CD4-positive, alpha-beta T cell (primary cell): ENCODE data around the gene CCDC110. TPM values are rescaled to one million over a fixed set of nuclear protein-coding genes. Genes with fewer than 3 reads are reported as not detected.

Source experiments
- ATAC-seq: fragments of 200-7000 bp; cut with Tn5 transposase; one replicate; pipeline ENCODE4 v1.10.0; 2022; ENCODE audit warnings: mild to moderate bottlenecking; ENCODE audit not compliant: poor library complexity
- CTCF ChIA-PET: fragments of 350-600 bp; sonication (Branson Sonifier 250); formaldehyde crosslinking; loops from one replicate; lab custom pipeline; 2021; ENCODE audit warnings: antibody characterized with exemption, inconsistent platforms; lab: Charles Lee
- POLR2A ChIA-PET: fragments of 350-600 bp; sonication (Branson Sonifier 250); formaldehyde crosslinking; loops from one replicate; lab custom pipeline; 2021; ENCODE audit warnings: antibody characterized with exemption, inconsistent platforms; lab: Charles Lee
- DNase-seq, 14 experiments: peaks; one replicate each; pipeline ENCODE4 v3.0.0-alpha.2; 2013 to 2020; ENCODE audit warnings: mixed read lengths in 2 of 14
- H3K27ac ChIP-seq, 2 donors: one replicate each; pipeline versions ENCODE4 v1.5.1 to v1.7.0; 2013; ENCODE audit warnings: low read length in 2 of 2, low read depth in 1 of 2, mild to moderate bottlenecking in 1 of 2
- H3K27me3 ChIP-seq, 2 experiments: 1 replicate in 1 of 2; 2 replicates in 1 of 2; pipeline versions ENCODE4 v1.6.1 to v1.7.0; 2013; ENCODE audit warnings: low read length in 2 of 2, control low read depth in 1 of 2, mild to moderate bottlenecking in 1 of 2, moderate library complexity in 1 of 2; ENCODE audit not compliant: insufficient read depth in 2 of 2, control insufficient read depth in 1 of 2
- H3K36me3 ChIP-seq: one replicate; pipeline ENCODE4 v1.6.1; 2013; ENCODE audit warnings: low read length, control low read depth; ENCODE audit not compliant: insufficient read depth
- H3K4me1 ChIP-seq: one replicate; pipeline ENCODE4 v1.6.1; 2013; ENCODE audit warnings: low read length, control low read depth; ENCODE audit not compliant: insufficient read depth
- H3K4me3 ChIP-seq: one replicate; pipeline ENCODE4 v1.5.1; 2013; ENCODE audit warnings: mild to moderate bottlenecking, low read length, moderate library complexity
- H3K9me3 ChIP-seq, 2 experiments: 1 replicate in 1 of 2; 2 replicates in 1 of 2; pipeline versions ENCODE4 v1.6.1 to v1.7.0; 2013; ENCODE audit warnings: low read length in 2 of 2, mild to moderate bottlenecking in 2 of 2, control low read depth in 1 of 2, moderate library complexity in 1 of 2; ENCODE audit not compliant: control insufficient read depth in 1 of 2, insufficient read depth in 1 of 2
- H3K27ac Mint-ChIP-seq: one replicate; pipeline ENCODE4 v1.8.0; 2020; ENCODE audit warnings: mixed read lengths
- H3K27me3 Mint-ChIP-seq: one replicate; pipeline ENCODE4 v1.8.0; 2021; ENCODE audit warnings: mixed read lengths
- H3K36me3 Mint-ChIP-seq: one replicate; pipeline ENCODE4 v1.8.0; 2021; ENCODE audit warnings: low read depth, mixed read lengths
- H3K4me1 Mint-ChIP-seq: one replicate; pipeline ENCODE4 v1.8.0; 2021; ENCODE audit warnings: low read depth, mixed read lengths
- H3K4me3 Mint-ChIP-seq: one replicate; pipeline ENCODE4 v1.8.0; 2020; ENCODE audit warnings: mild to moderate bottlenecking, mixed read lengths
- H3K9me3 Mint-ChIP-seq: one replicate; pipeline ENCODE4 v1.8.0; 2020; ENCODE audit warnings: mixed read lengths
- CTCF ChIP-seq: fragments of 200-600 bp; IDR thresholded peaks from one replicate; pipeline ENCODE4 v1.8.0; 2022; ENCODE audit warnings: antibody characterized with exemption, mild to moderate bottlenecking
- intact Hi-C, 2 experiments: fragments of 100-400 bp; cut with DNase I in 1 of 2; cut with micrococcal nuclease in 1 of 2; formaldehyde crosslinking; loops; one replicate each; pipeline versions ENCODE4 v1.15.1 to v1.9.0; 2023 to 2025; cut with DNase I, micrococcal nuclease
- total RNA-seq, 174 experiments: library from RNA in 2 of 174; stranded (reverse) in 2 of 174; gene quantifications; one replicate each; pipeline ENCODE4 v1.2.3 and lab custom pipeline; 2021 to 2026

Gene CCDC110
- total RNA-seq, 2 experiments from 2014 or later, result 0.34 to 0.36 TPM

DNA sequence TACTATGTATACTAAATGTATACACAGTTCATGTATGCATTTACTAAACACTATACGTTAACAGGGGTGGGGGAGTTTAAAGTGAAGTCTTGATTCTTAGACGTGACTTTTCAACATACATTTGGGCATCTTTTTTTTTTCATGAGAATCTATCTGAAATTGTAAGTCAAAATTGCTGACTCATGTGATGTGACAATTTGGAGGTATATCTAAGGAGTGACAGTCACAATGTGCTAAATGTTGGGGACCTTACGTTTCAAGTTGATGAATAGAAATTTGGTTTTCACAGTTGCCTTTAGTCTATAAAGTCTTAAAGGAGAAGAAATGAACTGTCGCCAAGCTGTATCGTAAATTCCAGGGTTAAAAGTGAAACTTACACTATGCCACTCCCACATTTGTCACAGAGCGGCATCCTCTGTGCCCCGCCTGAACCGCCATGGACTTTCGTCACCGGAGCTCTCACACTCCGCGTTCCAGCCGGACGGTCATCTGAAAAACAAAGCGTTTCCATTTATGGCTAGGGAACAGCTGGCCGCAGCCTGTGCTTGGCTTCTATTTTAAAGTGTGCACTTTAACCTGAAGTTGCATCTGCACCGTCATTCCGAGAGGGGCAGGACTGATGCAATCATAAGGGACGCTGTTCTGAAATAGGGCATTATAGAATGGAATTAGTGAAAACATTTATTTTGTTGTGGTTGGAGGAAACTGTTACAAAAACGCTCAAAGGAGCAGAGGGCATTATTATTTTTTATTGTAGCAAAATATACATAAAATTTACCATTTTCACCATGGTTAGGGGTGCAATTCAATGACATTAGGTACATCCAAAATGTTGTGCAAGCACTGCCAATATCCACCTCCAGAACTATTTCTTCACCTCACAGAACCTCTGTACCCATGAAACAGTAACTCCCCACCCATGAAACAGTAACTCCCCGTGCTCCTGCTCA lies 32.8 kb upstream of the CCDC110 start:
- no peak overlapping the region for H3K4me3 ChIP-seq
- Mint-ChIP-seq H3K27me3 (peaks cover 56% of the 10 kb centered on the region), H3K36me3 (no peaks in the 10 kb centered on the region), H3K4me3 (no peak overlapping the region), H3K27ac (no peak overlapping the region), H3K9me3 (no peaks in the 10 kb centered on the region), H3K4me1 (no peaks in the 10 kb centered on the region)
- ChIA-PET POLR2A (no interaction called here), CTCF (no interaction called here)
- no peaks in the 10 kb centered on the region for H3K4me1 ChIP-seq
- peaks cover 0 to 12% of the 10 kb centered on the region in 2 experiments for H3K9me3 ChIP-seq
- DNase-seq (no peak), ATAC-seq (no peak)
- TF ChIP-seq CTCF, result no peak
- H3K27me3 ChIP-seq, result peaks cover 7 to 14% of the 10 kb centered on the region in 2 experiments
- H3K36me3 ChIP-seq, result no peaks in the 10 kb centered on the region
- H3K27ac ChIP-seq, result no peak overlapping the region
- intact Hi-C loops, result no loop called here

GRCh38 chr4:185502386-185502785 lies 30.9 kb upstream of the CCDC110 start:
- no peak overlapping the region for H3K27ac ChIP-seq
- no peak overlapping the region for H3K4me3 ChIP-seq
- Mint-ChIP-seq H3K27ac (no peak overlapping the region), H3K36me3 (no peaks in the 10 kb centered on the region), H3K9me3 (no peaks in the 10 kb centered on the region), H3K4me1 (no peaks in the 10 kb centered on the region), H3K4me3 (no peak overlapping the region), H3K27me3 (peaks cover 42% of the 10 kb centered on the region)
- POLR2A ChIA-PET, result no interaction called here
- ATAC-seq (no peak), DNase-seq (no peak)
- CTCF ChIA-PET, result no interaction called here
- H3K4me1 ChIP-seq, result no peaks in the 10 kb centered on the region
- intact Hi-C loops, result no loop called here
- no peaks in the 10 kb centered on the region for H3K36me3 ChIP-seq
- H3K27me3 ChIP-seq, result peaks cover 7 to 11% of the 10 kb centered on the region in 2 experiments
- no peak for TF ChIP-seq CTCF
- H3K9me3 ChIP-seq, result peaks cover 0 to 12% of the 10 kb centered on the region in 2 experiments

GRCh38 chr4:185500576-185500975 lies 29.0 kb upstream of the CCDC110 start:
- no peak overlapping the region for H3K4me3 ChIP-seq
- no peak overlapping the region for H3K4me3 Mint-ChIP-seq
- H3K4me1 ChIP-seq, result no peaks in the 10 kb centered on the region
- ATAC-seq, result no peak
- peaks cover 34% of the 10 kb centered on the region for H3K27me3 Mint-ChIP-seq
- no peaks in the 10 kb centered on the region for H3K36me3 Mint-ChIP-seq
- CTCF ChIA-PET, result no interaction called here
- H3K9me3 Mint-ChIP-seq, result no peaks in the 10 kb centered on the region
- intact Hi-C loops, result no loop called here
- TF ChIP-seq CTCF, result no peak
- H3K4me1 Mint-ChIP-seq, result no peaks in the 10 kb centered on the region
- no peak for DNase-seq
- H3K9me3 ChIP-seq, result peaks cover 0 to 9% of the 10 kb centered on the region in 2 experiments
- no peak overlapping the region for H3K27ac ChIP-seq
- POLR2A ChIA-PET, result interaction anchor here (0.6 kb wide), 1 partner anchor 393 kb away, joined by 4 read pairs; no protein-coding TSS in a partner anchor
- peaks cover 5 to 6% of the 10 kb centered on the region in 2 experiments for H3K27me3 ChIP-seq
- no peak overlapping the region for H3K27ac Mint-ChIP-seq
- no peaks in the 10 kb centered on the region for H3K36me3 ChIP-seq
